GM12874 (cell line): ENCODE data around the gene OBSL1.

Experiments used
- CTCF ChIP-seq: IDR thresholded peaks from 2 replicates; pipeline ENCODE4 v1.5.1; 2011; ENCODE audit warnings: low read depth, mild to moderate bottlenecking, control low read depth, low read length, moderate library complexity; ENCODE audit not compliant: insufficient read depth

OBSL1 gene

DNA sequence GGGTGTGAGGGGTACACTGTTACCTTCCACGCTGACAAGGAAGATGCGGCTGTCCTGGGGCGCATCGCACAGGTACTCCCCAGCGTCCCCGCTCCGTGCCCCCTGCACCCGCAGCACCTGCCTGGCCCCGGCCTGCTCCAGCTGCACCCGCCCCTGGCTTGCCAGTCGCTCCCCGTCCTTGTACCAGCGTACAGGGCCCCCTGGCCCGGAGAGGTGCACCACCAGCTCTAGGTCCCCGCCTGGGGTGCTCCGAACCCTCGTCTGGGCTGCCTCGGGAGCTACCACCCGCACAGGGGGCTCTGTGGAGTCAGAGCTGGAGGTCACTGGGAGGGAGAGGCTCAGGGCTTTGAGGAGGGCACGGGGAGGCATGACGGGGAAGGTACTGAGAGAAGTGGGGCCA lies 14.0 kb downstream of the OBSL1 start:
- TF ChIP-seq CTCF, result no peak

GRCh38 chr2:219556413-219556812 lies 14.9 kb downstream of the OBSL1 start:
- TF ChIP-seq CTCF, result no peak

GRCh38 chr2:219555956-219556355 lies 15.4 kb downstream of the OBSL1 start:
- no peak for TF ChIP-seq CTCF

GRCh38 chr2:219554350-219554749 lies 17.0 kb downstream of the OBSL1 start:
- TF ChIP-seq CTCF, result no peak

GRCh38 chr2:219553463-219553963 lies 17.8 kb downstream of the OBSL1 start:
- TF ChIP-seq CTCF, result no peak

DNA sequence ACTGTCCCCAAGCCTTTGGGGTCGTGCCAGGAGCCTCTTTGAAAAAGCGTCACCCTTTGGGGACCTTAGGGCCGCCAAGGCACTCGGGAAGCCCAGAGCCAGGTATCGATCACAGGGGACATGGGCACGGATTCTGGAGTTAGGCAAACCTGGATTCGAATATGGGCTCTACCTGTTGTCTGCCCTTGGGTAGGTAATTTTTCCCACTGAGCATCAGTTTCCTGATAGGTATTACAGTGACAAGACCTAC lies 18.2 kb downstream of the OBSL1 start:
- no peak for TF ChIP-seq CTCF

DNA sequence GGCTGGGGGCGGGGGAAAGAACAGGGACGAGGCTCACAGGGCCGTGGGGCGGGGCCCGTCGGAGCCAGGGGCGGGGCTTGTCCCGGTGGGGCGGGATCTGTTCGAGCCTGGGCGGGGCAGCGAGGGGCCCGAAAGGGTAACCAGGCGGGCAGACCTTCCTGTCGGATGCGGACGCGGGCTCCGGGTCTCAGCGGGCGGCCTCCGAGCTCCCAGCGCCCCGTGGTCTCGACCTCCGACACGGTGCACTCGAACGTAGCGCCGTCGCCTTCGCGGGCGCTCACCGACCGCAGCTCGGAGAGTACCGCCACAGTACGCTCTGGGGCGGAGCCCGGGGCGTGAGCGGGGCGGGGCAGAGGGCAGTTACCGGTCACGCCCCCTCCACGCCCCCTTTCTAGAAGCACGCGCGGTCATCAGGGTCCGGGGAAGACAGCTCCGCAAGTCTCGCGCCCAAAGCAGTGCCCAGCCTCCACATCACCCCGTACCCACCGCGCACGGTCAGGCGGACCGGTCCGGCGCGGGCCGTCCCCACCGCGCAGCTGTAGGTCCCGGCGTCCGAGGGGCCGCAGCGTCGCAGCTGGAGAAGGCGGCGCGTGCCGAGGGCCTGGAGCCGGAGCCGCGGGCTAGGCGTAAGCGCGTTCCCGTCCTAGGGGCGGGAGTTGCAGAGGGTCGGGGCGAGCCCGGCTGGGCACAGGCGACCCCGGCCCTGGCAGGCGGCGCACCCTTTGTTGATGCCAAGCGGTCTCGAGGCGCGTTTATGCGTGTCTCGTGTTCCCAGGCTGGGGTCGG lies 18.8 kb downstream of the OBSL1 start:
- no peak for TF ChIP-seq CTCF
